GM18517 (cell line): ENCODE results near the gene UBE2Z.
A peak's percentile ranks its signal among the peaks of the same experiment; 100 is the strongest.
"Not testable (repeated sequence)": the region's sequence is repeated elsewhere in the genome, so short reads cannot be mapped to it uniquely, and the experiment has no call there.

ENCODE experiments used
- ATAC-seq: cut with Tn5 transposase; IDR thresholded peaks from one replicate; pipeline ENCODE4 v1.9.1; 2021; ENCODE audit warnings: mild to moderate bottlenecking, moderate library complexity; ENCODE audit not compliant: unreplicated experiment

Gene UBE2Z

GRCh38 chr17:48908047-48908843 lies at the start of gene UBE2Z:
UBE2Z (plus strand) TSS chr17:48908407; CDS start chr17:48908504, 97 bp downstream.
- peak; percentile 72 for ATAC-seq

GRCh38 chr17:48860034-48860433 lies 48.2 kb upstream of the UBE2Z start:
- no peak for ATAC-seq

DNA sequence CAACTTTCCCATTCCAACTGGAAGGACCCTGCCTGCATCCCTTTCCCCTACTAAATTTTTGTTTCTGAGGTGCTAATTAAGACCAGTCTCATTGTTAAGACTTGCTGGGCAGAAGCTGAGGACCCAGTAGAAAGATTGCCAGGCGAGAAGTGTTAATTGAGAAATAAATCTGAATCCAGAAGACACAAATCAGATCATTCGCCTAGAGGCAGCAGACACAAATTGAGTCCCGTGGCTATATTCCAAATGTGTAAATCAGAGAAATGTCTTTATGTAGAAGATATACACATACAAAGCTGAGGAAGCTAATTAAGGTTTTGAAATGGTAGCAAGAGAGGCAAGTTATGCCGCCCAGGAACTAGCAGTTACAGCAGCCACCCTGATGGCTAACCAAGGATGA lies 47.8 kb upstream of the UBE2Z start:
- no peak for ATAC-seq

DNA sequence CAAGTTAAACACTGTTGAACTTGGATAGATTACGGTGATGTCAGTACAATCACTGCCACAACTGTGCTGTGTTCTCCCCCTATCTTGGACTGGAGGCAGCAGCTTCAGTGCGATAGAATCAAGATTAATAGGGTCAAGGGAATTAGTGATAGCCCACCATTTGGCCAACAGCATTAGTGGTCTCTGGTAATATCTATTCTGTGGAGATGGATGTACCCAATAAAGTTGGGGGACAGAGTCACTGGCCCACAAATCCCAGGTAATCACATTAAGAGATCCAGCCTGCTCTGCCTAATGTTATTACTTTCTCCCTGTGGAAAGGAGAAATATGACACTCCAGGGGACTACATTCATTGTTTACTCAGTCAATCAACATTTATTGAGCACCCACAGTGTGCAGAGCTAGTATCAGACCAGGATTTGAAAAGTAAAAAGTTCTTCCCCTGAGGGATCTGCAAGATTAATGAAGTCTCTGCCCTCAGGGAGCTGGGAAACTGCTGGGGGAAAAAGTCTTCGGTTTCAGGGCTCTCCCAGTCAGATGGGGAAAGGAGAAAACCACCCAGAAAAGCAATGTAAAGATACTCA lies 39.2 kb upstream of the UBE2Z start:
- ATAC-seq, result no peak

GRCh38 chr17:48869821-48870318 lies 38.3 kb upstream of the UBE2Z start:
- no peak for ATAC-seq

- ATAC-seq, result no peak
These were observed 37.1 kb upstream of the UBE2Z start for GRCh38 chr17:48871035-48871550.

DNA sequence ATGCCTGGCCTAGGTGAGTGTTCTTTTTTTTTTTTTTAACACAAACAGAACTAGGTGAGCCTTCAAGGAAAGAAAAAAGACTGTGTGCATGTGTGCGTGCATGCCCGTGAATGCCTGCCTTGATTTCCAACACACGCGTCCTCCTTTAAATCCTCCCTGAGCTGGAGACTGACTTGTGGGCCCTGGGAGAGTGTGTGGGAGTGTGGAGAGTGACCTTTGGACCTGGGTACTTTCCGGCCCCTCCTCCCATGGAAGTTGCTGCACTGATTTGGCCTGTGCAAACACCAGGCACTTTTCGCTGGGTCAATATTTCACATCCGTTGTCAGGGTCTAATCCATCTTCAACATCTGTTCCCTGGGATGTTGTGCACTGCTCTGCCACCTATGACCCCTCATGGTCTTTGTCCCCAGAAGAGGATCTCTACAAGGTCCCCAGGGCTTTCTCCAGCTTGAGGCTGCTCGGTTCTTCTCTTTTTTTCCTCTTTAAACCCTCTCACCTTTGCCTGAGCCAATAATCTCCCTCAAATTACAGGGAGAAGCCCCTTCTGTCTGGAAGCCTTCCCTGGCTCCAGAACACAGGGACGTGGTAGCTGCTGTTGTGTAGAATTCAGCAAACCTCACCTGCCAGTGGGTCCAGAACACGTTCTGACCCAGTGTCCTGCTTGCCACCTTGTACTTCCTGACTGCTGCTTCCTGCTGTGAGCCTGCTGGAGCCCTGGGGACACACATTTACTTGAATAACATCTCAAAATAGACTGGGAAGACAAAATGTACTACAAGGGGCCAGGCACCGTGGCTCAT lies 36.5 kb upstream of the UBE2Z start:
- no peak for ATAC-seq

DNA sequence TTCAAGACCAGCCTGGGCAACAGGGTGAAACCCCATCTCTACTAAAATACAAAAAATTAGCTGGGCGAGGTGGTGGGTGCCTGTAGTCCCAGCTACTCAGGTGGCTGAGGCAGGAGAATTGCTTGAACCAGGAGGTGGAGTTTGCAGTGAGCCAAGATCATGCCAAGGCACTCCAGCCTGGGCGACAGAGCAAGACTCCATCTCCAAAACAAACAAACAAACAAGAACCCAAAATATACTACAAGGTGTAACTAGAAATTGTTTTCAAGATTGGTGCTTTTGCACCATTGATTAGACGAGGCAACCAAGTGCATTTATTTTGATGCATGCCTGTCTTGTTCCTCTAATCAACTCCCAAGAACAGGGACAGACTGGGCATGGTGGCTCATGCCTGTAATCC lies 35.8 kb upstream of the UBE2Z start:
- ATAC-seq, result not testable (repeated sequence)

DNA sequence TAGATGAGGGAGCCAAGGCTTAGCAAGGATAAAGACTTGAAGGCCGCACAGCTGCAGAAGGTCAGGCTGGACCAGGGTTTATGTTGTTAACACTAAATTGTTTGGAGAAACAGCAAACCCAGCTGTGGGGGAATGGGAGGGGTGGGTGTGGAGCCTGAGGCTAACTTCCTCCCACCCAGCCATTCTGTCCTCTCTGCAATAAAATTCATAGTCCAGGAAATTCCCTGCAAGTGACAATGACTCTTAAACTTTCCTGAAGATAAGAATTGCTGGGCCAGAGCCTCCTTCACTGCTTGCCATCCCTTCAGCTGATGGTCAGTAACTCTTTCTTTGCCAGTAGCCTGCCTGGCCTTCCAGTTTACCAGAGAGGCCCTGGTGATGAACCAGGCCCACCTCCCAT lies 35.0 kb upstream of the UBE2Z start:
- ATAC-seq, result no peak

DNA sequence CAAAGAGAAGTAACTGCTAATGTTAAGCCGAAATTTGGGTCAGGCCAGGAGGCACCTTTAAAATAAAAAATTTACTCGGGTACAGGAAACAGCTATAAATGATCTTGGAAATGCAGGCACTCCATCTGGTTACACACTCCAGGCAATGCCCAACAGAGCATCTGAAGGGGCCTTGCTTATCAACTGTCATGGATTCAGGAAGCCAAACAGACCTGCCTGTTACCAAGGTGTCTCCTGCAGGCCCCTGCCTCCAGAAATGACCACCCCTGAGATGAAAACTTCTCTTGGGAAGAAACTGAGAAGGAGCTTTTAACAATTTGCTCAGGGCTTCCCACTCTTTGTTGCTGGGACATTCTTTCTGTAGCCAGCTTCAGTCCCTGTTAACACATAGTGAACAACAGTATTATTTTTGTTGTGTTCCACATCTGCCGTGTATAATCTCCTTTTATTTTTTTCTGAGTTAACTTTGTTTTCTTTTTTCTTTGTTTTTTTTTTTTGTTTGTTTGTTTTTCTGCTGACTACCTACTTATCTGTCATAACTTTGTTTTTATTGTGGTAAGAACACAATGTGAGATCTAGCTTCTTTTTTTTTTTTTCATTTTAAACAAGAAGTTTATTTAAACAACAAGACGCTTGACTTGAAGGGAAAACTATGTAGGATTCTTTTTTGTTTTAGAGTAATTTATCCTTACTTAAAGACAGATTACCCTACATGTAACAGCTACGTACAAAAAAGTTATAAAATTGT lies 34.3 kb upstream of the UBE2Z start:
- no peak for ATAC-seq

DNA sequence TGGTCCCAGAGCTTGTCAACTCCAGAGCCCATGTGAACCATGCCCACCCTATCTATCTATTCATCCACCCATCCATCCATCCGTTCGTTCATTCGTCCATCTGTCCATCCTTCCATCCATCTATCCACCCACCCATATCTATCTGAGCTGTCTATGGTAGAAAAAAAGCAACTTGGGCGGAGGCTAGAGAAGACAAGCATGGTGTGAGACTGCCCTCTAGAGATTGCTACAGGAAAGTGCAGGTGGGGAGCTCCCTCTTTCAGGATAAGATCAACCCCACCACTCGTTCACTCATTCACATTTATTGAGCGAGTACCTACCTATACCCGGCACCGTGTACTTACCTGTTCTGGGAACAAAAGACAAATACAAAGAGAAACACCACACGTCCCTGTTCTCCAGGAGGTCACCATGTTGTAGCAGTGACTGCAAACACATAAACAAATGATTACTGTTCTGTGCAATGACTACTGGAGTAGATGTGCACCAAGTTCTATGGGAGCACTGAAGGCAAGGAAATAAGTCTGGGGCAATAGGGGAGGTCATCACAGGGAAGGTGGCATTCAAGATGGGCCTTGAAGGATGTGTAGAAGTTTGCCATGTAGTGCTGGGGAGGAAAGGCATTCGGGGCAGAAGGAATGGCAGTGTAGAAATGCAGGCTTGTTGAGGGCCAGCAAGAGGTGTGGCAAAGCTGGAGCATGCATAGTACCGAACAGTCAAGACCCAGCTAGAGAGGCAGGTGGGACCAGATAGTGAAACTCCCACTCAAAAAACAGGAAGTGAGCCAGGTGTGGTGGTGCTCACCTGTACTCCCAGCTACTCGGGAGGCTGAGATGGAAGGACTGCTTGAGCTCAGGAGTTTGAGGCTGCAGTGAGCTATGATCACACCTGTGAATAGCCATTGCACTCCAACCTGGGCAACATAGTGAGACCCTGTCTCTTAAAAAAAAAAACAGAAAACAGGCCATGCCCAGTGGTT lies 29.0 kb upstream of the UBE2Z start:
- ATAC-seq, result no peak

- no peak for ATAC-seq
These were observed 25.9 kb upstream of the UBE2Z start for GRCh38 chr17:48882272-48882671.

GRCh38 chr17:48883171-48883570 lies 25.0 kb upstream of the UBE2Z start:
- ATAC-seq, result no peak

- no peak for ATAC-seq
These were observed 18.1 kb upstream of the UBE2Z start for GRCh38 chr17:48890086-48890485.

DNA sequence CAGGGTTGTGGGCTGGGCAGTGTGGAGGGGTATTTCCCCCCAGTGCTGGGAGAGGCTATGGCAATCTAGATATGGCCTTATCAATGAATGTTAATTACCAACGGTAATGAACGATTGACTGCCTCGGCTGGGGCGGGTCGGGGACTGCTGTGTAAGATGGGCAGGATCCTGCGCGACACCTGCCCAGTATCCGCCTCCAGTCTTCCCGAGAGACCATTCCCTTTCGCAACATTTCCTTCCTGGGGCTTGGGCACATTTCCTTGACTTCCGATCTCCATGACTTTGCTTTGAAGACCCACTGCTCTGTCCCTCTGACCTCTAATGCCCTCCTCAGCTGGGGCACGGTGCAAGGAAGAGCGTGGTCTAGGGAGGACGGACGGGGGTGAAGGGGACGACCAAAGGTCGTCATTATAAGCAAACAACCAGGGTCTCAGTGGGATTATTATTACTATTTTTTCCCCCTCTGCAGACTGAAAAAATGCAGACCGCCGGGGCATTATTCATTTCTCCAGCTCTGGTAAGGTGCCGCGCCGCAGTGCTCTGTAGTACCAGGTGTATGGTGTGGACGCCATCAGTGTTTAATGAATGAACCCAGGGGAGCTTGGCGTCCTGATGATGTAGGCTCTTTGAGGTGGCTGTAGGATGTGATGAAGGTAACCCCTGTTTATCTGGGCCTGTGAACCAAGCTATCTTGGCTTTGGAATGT lies 15.1 kb upstream of the UBE2Z start:
- no peak for ATAC-seq

- ATAC-seq, result no peak
These were observed 14.3 kb upstream of the UBE2Z start for GRCh38 chr17:48893646-48894508.

DNA sequence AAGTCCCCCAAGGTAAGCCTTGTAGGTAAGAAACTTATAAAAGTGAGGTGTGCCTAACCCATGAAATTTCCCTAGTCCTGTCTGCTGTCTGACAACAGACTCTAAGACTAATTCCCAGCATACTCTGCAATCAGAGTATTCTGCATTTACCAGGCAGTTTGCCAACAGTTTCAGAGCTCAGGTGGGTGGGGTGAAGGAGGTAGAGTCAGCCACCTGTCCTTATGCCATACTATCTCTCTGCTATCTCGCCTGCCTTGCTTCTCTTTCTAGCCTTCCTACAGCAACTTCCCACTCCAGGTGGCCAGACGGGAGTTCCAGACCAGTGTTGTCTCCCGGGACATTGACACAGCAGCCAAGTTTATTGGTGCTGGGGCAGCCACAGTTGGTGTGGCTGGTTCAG lies 13.3 kb upstream of the UBE2Z start:
- ATAC-seq, result no peak

GRCh38 chr17:48901241-48901640 lies 7.0 kb upstream of the UBE2Z start:
- ATAC-seq, result no peak
